K562 (cell line): ENCODE data around the gene CADPS2.

Source experiments
- ARNT ChIP-seq, 2 experiments: fragments of 450-650 bp; IDR thresholded peaks; 2 replicates each; pipeline ENCODE4 v1.6.1; 2016; ENCODE audit warnings: mild to moderate bottlenecking in 1 of 2
- CHD4 ChIP-seq: fragments of 200-600 bp; sonication (generic); IDR thresholded peaks from 3 replicates; pipeline ENCODE4 v1.6.1; 2012; ENCODE audit warnings: low read depth, mild to moderate bottlenecking, mixed read lengths, low read length, inconsistent platforms; ENCODE audit not compliant: insufficient read depth, insufficient replicate concordance, poor library complexity, severe bottlenecking
- HNRNPH1 ChIP-seq: fragments of 200-400 bp; formaldehyde crosslinking; optimal IDR thresholded peaks from 2 replicates; pipeline ENCODE3; 2017; ENCODE audit warnings: low read depth, mild to moderate bottlenecking, low read length, moderate library complexity
- TF ChIP-seq, protein P1 (sequence below): sonication (generic); formaldehyde crosslinking; IDR thresholded peaks from 2 replicates; pipeline ENCODE4 v1.8.1; 2023; ENCODE audit warnings: mild to moderate bottlenecking, missing genetic modification reagents

DNA sequence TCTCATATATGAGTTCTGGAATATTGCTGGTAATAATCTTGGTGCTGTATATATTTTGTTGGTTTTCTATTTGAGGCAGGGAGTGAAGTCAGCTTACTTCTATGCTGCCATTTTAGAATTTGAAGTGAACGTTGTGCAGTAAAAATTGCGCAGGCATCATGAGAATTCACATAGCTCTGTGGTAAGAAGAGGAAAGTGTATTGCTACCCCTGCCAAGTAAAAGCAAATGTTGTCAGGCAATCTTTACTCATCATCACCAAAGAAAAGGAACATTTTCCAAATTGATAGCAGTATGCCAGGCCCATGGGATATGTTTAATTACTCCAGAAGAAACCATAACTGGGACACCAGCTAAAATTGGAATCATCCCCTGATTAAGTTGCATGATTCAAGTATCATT is 595.1 kb downstream of the CADPS2 start:
- TF ChIP-seq HNRNPH1 (no peak), ARNT (IDR thresholded peaks at IDR 0.05) (no peak), CHD4 (no peak)
- TF ChIP-seq, protein P1, sequence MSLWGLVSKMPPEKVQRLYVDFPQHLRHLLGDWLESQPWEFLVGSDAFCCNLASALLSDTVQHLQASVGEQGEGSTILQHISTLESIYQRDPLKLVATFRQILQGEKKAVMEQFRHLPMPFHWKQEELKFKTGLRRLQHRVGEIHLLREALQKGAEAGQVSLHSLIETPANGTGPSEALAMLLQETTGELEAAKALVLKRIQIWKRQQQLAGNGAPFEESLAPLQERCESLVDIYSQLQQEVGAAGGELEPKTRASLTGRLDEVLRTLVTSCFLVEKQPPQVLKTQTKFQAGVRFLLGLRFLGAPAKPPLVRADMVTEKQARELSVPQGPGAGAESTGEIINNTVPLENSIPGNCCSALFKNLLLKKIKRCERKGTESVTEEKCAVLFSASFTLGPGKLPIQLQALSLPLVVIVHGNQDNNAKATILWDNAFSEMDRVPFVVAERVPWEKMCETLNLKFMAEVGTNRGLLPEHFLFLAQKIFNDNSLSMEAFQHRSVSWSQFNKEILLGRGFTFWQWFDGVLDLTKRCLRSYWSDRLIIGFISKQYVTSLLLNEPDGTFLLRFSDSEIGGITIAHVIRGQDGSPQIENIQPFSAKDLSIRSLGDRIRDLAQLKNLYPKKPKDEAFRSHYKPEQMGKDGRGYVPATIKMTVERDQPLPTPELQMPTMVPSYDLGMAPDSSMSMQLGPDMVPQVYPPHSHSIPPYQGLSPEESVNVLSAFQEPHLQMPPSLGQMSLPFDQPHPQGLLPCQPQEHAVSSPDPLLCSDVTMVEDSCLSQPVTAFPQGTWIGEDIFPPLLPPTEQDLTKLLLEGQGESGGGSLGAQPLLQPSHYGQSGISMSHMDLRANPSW (CRISPR knock-in tag), result no peak
